H1 (cell line): ENCODE results near the gene NELFA. TPM values are rescaled to one million over a fixed set of nuclear protein-coding genes. Genes with fewer than 3 reads are reported as not detected.

Experiments
- CREB1 ChIP-seq: IDR thresholded peaks from 2 replicates; pipeline ENCODE4 v1.6.1; 2012; ENCODE audit warnings: inconsistent platforms
- JUND ChIP-seq: IDR thresholded peaks from 2 replicates; pipeline ENCODE4 v1.6.1; 2011; ENCODE audit warnings: mild to moderate bottlenecking, improper control_type of control experiment, low read length
- MAX ChIP-seq: IDR thresholded peaks from 2 replicates; pipeline ENCODE4 v1.6.1; 2012; ENCODE audit warnings: inconsistent platforms
- RNF2 ChIP-seq: fragments of 200-900, 300-1000 bp; sonication (generic); IDR thresholded peaks from 2 replicates; pipeline ENCODE4 v1.7.1; 2016; ENCODE audit warnings: borderline replicate concordance, low read depth, mild to moderate bottlenecking, antibody characterized with exemption, low read length; ENCODE audit not compliant: poor library complexity, severe bottlenecking; ENCODE audit errors: missing control alignments
- polyA plus RNA-seq, 7 experiments: library from polyadenylated mRNA; depleted of rRNA in 3 of 7; stranded (reverse) in 5 of 7; unstranded in 2 of 7; fragments of >200 nt in 5 of 7; fragments of 200-250 nt in 2 of 7; gene quantifications; 1 replicate in 5 of 7; 2 replicates in 1 of 7; 4 replicates in 1 of 7; pipeline versions ENCODE4 v1.2.1 to v1.2.3, GENCODE V29; 2011 to 2013; ENCODE audit warnings: missing spikeins in 2 of 7, mixed read lengths in 2 of 7
- total RNA-seq: library from RNA; stranded (reverse); fragmentation: NEBNext Ultra II Directional; extraction: Animal tissue kit (Norgen Biotek cat#: 25700); gene quantifications from 2 replicates; pipeline ENCODE4 v1.2.1, GENCODE V29; 2021

Gene NELFA
- total and polyA plus RNA-seq, 2 of the 8 experiments (the other 6 are each of a cell fraction or from before 2014, with no cell fraction given): 41.8 to 57.5 TPM

- TF ChIP-seq RNF2 (no peak), CREB1 (no peak), JUND (no peak), MAX (no peak)
These were observed 2.8 kb upstream of the NELFA start (continued) for GRCh38 chr4:2011583-2011982.
